SK-N-SH (cell line): Measurements from ENCODE around the gene DVL1.

Experiments used
- CTCF ChIP-seq: fragments of 200-600 bp; sonication (generic); IDR thresholded peaks from 2 replicates; pipeline ENCODE4 v1.6.1; 2017; ENCODE audit warnings: antibody characterized with exemption, mild to moderate bottlenecking, moderate library complexity
- EP300 ChIP-seq, 2 experiments: IDR thresholded peaks; 2 replicates each; pipeline versions ENCODE4 v1.4.0 to v1.6.1; 2012; ENCODE audit warnings: borderline replicate concordance in 1 of 2, low read depth in 1 of 2, low read length in 1 of 2
- NFIC ChIP-seq: IDR thresholded peaks from 2 replicates; pipeline ENCODE4 v1.4.0; 2012; ENCODE audit warnings: borderline replicate concordance
- RAD21 ChIP-seq: IDR thresholded peaks from 2 replicates; pipeline ENCODE4 v1.6.1; 2012; ENCODE audit warnings: mild to moderate bottlenecking, low read length
- REST ChIP-seq: IDR thresholded peaks from 2 replicates; pipeline ENCODE4 v1.6.1; 2012; ENCODE audit warnings: mild to moderate bottlenecking, low read depth, low read length, moderate library complexity
- SMC3 ChIP-seq: IDR thresholded peaks from 2 replicates; pipeline ENCODE4 v1.6.1; 2012; ENCODE audit warnings: low read depth, low read length, improper control_type of control experiment
- USF2 ChIP-seq: fragments of 150-350 bp; IDR thresholded peaks from 2 replicates; pipeline ENCODE4 v1.6.1; 2017; ENCODE audit warnings: antibody characterized with exemption, low read length, low read depth, borderline replicate concordance

GRCh38 chr1:1374929-1375662 is 25.9 kb upstream of the DVL1 start, which contains the start of gene AURKAIP1:
- TF ChIP-seq CTCF = peak; percentile 28
- TF ChIP-seq SMC3 = no peak
- TF ChIP-seq REST = peak; percentile 55; the same call in 1 of the 2 replicates
- no peak for TF ChIP-seq USF2
- peak in 1 of 2 experiments; percentile 37; a peak in 1 of 4 replicates for TF ChIP-seq EP300 (IDR thresholded peaks at IDR 0.05; ENCODE audit: borderline replicate concordance in 1 of 2, low read depth in 1 of 2, low read length in 1 of 2)
- no peak for TF ChIP-seq RAD21
- peak; percentile 31; the same call in 1 of the 2 replicates for TF ChIP-seq NFIC
